SK-N-MC (cell line): Measurements from ENCODE around the gene STAG2.

Experiments used
- EZH2 ChIP-seq: fragments of 200-600 bp; sonication (generic); IDR thresholded peaks from one replicate; pipeline ENCODE4 v1.6.1; 2017; ENCODE audit warnings: antibody characterized with exemption
- FOXP2 ChIP-seq: optimal IDR thresholded peaks from 2 replicates; pipeline ENCODE3; 2011; ENCODE audit warnings: mild to moderate bottlenecking, moderate library complexity; ENCODE audit not compliant: insufficient read depth; ENCODE audit errors: extremely low read length, control extremely low read depth
- POLR2AphosphoS5 ChIP-seq: IDR thresholded peaks from 2 replicates; pipeline ENCODE4 v1.6.1; 2012; ENCODE audit warnings: mild to moderate bottlenecking, low read depth, low read length, borderline replicate concordance

GRCh38 chrX:123967497-123967896 is 6.0 kb downstream of the STAG2 start:
- TF ChIP-seq EZH2: no peak
- TF ChIP-seq POLR2AphosphoS5: no peak
- no peak for TF ChIP-seq FOXP2
